HG03575 (cell line): ENCODE measurements around the gene GRB2.
"Not testable (repeated sequence)": the region's sequence is repeated elsewhere in the genome, so short reads cannot be mapped to it uniquely, and the experiment has no call there.

Experiments used
- ATAC-seq: cut with Tn5 transposase; IDR thresholded peaks from one replicate; pipeline ENCODE4 v1.9.1; 2021; ENCODE audit not compliant: unreplicated experiment, insufficient number of reproducible peaks, low FRiP score; ENCODE audit errors: extremely low read depth

The GRB2 gene

DNA sequence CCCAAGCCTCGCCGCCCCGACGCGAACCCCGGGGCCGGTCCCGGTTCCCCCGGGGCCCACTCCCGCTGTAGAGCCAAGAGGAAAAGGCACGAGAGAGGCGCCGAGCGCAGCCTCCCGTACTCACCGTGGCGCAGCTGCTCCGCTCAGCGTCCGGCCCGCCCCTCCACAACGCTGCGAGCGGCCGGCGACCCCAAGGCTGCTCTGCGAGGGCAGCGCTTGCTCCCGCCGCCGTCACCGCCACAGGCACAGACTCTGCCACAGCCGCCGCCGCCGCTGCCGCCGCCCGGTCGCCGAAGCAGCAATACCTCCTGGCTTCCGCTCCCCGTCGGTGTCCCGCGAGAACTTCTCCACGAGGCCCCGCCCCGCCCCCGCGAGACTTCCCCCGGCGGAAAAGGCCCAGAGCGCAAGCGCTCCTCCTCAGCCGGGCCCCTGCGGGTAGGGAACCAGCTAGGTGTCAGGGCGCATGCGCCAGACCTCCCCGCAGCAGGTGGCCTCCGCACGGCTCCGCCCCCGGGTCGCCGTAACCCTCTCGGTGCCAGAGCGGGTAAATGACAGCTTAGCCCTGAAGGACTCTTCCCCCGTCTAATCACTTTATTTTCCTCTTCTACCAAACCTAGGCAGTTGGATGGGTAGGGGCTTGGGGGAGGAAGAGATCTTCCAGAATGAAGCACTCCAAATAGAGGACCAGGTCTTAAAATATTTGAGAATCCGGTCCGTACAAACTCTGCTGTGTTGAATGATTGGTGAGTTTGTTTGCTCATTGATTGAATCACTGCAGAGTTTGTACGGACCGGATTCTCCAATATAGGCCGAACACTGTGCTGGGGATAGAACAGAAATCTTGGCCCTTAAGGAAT is at the start of gene GRB2:
Gene GRB2 (minus strand): TSS at position 314 of the 857 bp plus-strand sequence. CDS start 12,050 bp downstream, outside the sequence.
- ATAC-seq, result no peak

DNA sequence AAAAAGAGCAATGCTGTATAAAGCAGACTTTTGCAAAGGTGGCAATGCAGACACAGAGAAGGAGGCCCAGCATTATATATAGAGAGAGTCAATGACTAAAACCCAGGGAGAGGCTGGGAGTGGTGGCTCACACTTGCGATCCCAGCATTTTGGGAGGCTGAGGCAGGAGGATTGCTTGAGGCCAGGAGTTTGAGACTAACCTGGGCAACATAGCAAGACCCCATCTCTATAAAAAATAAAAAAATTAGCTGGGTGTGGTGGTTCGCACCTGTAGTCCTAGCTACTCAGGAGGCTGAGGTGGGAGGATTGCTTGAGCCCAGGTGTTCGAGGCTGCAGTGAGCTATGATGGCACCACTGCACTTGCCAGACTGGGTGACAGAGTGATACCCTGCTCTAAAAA is 49.2 kb upstream of the GRB2 start:
- not testable (repeated sequence) for ATAC-seq

DNA sequence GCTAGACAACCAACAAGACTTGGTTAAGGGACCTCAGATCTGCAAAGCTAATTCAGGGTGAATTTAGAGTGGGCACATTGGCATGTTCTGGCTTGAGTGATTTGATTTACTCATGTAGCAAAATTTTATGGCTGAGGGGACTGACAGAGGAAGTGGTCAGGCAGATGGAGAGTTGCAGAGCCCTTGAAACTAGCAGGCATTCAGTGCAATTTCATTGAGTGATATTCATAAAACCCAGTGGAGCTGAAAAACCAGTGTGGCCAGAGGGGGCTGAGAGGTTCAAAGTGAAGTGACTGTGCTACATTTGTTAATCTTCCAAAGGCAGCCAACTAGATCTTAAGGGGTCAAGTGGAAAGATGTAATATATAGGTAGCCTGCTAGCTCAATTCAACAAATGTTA is 48.7 kb upstream of the GRB2 start:
- ATAC-seq, result no peak

- no peak for ATAC-seq
Measured at GRCh38 chr17:75450270-75450669, 44.8 kb upstream of the GRB2 start.

GRCh38 chr17:75447951-75448856 is 42.7 kb upstream of the GRB2 start:
- ATAC-seq, result no peak

GRCh38 chr17:75445896-75446295 is 40.4 kb upstream of the GRB2 start:
- not testable (repeated sequence) for ATAC-seq

DNA sequence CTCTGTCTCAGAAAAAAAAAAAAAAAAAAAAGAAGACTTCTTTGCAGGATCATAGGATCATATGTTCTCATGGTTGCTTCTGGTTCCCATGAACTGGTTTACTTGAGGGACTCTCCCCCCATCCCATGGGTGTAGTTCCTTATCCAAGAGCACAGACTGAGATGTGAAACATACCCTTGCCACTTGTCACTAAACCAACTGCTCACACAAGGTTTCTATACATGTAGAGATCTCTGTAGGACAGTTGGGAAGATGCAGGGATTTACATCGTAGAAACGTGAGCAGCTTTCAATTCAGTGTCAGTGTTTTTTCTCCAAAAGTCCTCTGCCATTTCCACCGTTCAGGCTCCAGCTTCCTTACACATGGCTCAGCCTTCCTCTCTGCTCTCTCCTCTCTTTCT is 39.8 kb upstream of the GRB2 start:
- no peak for ATAC-seq

- no peak for ATAC-seq
Measured at GRCh38 chr17:75442168-75443103, 37.0 kb upstream of the GRB2 start.

DNA sequence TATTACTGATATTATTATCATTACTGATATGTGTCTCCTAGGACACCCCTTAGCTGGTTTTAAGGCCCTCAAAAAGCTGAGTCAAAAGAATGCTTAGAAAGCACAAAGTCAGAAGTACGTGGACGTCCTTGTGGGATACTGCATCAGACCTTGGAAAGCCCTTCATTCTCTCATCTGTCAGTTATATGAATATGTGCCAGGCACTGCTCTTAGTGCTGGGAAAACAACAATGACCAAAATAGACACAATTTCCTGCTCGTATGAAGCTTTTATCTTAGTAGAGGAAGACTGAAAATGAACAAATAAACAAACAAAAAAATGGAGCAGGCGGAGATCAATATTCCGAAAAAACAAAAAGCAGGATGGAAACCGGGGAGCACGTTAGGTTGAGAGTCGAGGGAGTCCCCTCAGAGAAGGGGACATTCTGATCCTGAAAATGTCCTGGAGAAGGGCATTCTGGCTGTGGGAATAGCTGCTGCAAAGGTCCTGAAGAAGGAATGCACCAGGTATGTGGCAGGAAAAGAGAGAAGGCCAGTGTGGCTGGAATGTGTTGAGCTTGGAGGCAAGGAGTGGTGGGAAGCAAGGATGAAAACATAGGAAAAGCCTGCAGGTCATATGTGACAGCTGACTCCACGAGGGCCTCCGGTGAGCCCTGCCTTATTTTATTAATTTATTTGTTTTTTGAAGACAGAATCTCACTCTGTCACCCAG is 35.4 kb upstream of the GRB2 start:
- no peak for ATAC-seq

DNA sequence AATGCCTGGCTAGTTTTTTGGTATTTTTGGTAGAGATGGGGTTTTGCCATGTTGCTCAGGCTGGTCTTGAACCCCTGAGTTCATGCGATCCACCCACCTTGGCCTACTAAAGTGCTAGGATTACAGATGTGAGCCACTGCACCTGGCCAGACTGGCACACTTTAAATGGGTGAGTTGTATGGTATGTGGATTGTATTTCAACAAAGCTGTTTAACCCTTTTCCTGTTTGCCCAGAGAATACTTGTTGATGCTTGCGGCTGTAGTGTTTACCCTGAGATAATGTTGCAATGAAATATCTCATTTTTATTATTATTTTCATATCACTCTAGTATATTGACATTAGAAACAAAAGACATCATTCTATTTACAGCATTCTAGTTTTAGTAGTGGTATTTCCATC is 33.8 kb upstream of the GRB2 start:
- ATAC-seq, result no peak

DNA sequence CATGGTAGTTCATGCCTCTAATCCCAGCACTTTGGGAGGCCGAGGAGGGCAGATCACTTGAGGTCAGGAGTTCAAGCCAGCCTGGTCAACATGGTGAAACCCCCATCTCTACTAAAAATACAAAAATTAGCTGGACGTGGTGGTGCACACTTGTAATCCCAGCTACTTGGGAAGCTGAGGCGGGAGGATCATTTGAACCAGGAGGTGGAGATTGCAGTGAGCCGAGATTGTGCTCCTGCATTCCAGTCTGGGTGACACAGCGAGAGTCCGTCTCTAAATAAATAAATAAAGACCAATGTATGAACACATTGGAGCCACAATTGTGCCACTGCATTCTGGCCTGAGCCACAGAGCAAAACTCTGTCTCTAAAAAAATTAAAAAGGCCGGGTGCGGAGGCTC is 31.9 kb upstream of the GRB2 start:
- ATAC-seq, result not testable (repeated sequence)

- ATAC-seq, result not testable (repeated sequence)
Measured at GRCh38 chr17:75434433-75434832, 29.0 kb upstream of the GRB2 start.

DNA sequence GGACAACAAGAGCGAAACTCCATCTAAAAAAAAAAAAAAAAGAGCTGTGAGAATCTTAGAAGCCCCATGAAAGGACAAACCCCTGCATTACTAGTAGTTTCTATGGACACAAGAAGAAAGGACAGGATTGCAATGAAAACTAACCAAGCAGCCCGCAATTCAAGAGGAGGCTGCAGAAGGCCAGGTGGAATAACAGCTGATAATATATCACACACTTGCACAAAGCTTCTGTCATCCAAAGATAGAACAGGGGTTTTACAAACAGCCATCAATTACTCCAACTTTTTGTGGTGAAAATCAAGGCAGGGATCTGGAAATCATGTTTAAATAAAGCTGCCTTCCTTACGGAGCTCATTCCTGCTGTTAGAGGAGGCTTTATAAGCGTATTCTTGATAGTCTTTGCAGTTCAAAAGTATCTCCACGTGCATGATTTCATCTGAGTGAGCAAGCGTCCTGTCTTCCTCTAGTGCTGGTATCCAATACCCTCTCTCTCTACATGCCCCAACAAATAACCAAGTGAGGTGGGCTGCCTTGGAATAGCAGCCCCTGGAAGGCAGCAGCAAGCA is 27.8 kb upstream of the GRB2 start:
- ATAC-seq, result no peak

GRCh38 chr17:75430159-75430974 is 24.9 kb upstream of the GRB2 start:
- no peak for ATAC-seq

DNA sequence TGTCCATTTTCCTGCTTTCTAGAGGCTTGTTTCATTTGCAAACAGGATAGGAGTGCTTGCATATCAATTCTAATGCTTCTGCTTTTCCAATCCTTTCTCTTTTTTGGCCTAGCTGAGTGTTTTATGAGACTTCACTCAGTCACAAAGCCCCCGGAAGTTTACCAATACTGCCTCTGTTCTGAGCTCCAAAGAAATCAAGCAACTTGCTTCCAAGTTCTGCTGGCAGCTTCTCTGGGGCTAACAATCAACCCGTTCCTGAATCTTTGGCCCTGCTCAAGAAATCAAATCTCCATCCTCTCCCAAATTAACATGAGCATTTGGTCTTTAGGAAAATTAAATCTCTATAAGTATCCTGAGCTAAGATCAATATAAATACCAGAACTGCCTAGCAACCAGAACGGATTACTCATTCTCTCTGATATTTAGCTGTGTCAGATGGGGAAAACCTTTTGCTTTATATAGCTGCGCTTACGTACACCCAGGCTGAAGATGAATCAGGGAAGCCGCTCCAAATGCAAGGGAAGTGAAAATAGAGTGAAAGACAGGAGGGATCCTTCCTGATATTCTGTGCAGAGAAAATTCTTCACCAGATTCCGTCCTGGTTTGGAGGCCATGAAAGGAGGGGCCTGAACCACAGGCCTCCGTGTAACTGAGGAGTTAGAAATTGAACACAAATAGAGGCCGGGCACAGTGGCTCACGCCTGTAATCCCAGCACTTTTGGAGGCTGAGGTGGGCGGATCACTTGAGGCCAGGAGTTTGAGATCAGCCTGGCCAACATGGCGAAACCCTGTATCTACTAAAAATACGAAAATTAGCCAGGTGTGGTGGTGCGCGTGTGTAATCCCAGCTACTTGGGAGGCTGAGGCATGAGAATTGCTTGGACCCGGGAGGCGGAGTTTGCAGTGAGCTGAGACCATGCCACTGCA is 23.3 kb upstream of the GRB2 start:
- no peak for ATAC-seq

DNA sequence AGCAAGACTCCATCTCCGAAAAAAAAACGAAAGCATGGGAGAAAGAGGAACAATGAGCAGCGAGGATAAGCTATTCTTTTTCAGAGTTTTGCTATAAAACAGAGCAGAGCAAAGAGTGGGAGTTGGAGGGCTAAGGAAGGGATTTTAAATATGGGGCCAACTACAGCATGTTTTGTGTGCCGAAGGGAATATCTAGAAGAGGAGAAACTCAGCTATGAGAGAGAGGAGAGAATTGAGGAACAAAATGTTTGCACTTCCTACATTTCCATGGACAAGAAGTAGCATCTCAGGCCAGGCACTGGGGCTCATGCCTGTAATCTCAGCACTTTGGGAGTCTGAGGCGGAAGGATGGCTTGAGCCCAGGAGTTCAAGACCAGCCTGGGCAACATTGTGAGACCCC is 13.1 kb upstream of the GRB2 start:
- no peak for ATAC-seq
